Spinal cord (tissue), 10 donors: ENCODE measurements around the gene PRR7. TPM values are rescaled to one million over a fixed set of nuclear protein-coding genes. Genes with fewer than 3 reads are reported as not detected.
A peak's percentile ranks its signal among the peaks of the same experiment; 100 is the strongest.

Source experiments
- DNase-seq, 6 donors: peaks; one replicate each; pipeline versions ENCODE4 v3.0.0 to v3.0.0-alpha.2; 2013 to 2015; ENCODE audit warnings: low spot score in 6 of 6, low read depth in 4 of 6
- H3K27ac ChIP-seq: one replicate; pipeline ENCODE4 v1.5.1; 2013; ENCODE audit warnings: low read depth, low read length, control low read depth
- H3K27me3 ChIP-seq: one replicate; pipeline ENCODE4 v1.6.1; 2013; ENCODE audit warnings: low read length; ENCODE audit not compliant: control insufficient read depth, insufficient read depth
- H3K36me3 ChIP-seq: one replicate; pipeline ENCODE4 v1.6.1; 2013; ENCODE audit warnings: low read length; ENCODE audit not compliant: control insufficient read depth, insufficient read depth
- H3K4me1 ChIP-seq: one replicate; pipeline ENCODE4 v1.6.1; 2013; ENCODE audit warnings: low read length; ENCODE audit not compliant: control insufficient read depth, insufficient read depth
- H3K4me3 ChIP-seq: one replicate; pipeline ENCODE4 v1.5.1; 2013; ENCODE audit warnings: low read depth, low read length, control low read depth
- H3K9me3 ChIP-seq: one replicate; pipeline ENCODE4 v1.6.1; 2013; ENCODE audit warnings: low read length; ENCODE audit not compliant: control insufficient read depth, insufficient read depth
- WGBS: methylation state at CpG from one replicate; pipeline ENCODE4 v1.1.5; 2013; ENCODE audit warnings: missing lambda C conversion rate; ENCODE audit not compliant: insufficient coverage; 5-methylcytosine and 5-hydroxymethylcytosine counted together
- polyA plus RNA-seq, 2 donors: library from polyadenylated mRNA; unstranded; fragments of 120-200 nt; gene quantifications; one replicate each; pipeline ENCODE4 v1.2.1, GENCODE V29; 2013; ENCODE audit not compliant: insufficient read length in 2 of 2
- total RNA-seq, 2 donors: library from RNA; depleted of rRNA in 1 of 2; stranded (reverse); fragments of 120-200 nt in 1 of 2; fragments of >200 nt in 1 of 2; gene quantifications; one replicate each; pipeline versions ENCODE4 v1.2.3 to v1.2.4, GENCODE V29; 2013 to 2014
- donor health status: healthy.

The PRR7 gene
- total and polyA plus RNA-seq, 4 donors, result 4.3 to 31.7 (median 18.5) TPM

DNA sequence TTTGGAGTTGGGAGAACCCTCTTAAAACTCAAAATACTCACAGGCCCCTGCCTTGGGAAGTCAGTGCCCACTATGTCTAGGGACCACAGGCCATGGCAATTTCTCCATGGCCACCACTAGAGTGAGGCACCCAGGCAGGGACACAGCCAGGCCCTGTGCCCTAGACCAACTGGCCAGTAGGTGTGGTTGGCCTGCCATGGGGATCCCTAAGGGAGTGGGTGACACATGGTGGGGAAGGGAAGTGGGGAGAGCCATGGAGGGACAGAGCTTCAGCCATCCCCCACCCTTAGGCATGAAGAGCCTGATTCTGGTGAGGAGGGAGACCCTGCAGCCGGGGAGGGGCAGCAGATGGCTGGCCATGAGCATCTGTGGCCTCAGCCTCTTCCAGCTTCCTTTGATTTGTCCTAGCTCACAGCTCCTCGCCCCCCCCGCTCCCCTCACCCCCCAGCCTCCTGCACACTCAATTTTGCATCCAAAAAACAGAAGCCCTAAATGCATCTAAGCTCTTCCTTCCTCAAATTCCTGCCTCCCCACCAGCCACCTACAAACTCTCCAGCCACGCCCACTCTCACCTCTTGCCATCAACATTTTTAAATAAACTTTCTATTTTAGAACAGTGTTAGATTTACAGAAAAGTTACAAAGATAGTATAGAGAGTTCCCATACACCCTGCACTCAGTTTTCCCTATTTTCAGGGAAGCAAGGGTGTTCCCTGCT, 28.4 kb downstream of the PRR7 start:
- no peak overlapping the region for H3K4me3 ChIP-seq
- H3K27ac ChIP-seq, result no peak overlapping the region
- WGBS, result 10% methylated on average over 1 of the region's 4 CpGs
- no peaks in the 10 kb centered on the region for H3K9me3 ChIP-seq
- no peak for DNase-seq
- H3K36me3 ChIP-seq, result peaks cover 29% of the 10 kb centered on the region
- H3K4me1 ChIP-seq, result peaks cover 54% of the 10 kb centered on the region
- H3K27me3 ChIP-seq, result no peaks in the 10 kb centered on the region

DNA sequence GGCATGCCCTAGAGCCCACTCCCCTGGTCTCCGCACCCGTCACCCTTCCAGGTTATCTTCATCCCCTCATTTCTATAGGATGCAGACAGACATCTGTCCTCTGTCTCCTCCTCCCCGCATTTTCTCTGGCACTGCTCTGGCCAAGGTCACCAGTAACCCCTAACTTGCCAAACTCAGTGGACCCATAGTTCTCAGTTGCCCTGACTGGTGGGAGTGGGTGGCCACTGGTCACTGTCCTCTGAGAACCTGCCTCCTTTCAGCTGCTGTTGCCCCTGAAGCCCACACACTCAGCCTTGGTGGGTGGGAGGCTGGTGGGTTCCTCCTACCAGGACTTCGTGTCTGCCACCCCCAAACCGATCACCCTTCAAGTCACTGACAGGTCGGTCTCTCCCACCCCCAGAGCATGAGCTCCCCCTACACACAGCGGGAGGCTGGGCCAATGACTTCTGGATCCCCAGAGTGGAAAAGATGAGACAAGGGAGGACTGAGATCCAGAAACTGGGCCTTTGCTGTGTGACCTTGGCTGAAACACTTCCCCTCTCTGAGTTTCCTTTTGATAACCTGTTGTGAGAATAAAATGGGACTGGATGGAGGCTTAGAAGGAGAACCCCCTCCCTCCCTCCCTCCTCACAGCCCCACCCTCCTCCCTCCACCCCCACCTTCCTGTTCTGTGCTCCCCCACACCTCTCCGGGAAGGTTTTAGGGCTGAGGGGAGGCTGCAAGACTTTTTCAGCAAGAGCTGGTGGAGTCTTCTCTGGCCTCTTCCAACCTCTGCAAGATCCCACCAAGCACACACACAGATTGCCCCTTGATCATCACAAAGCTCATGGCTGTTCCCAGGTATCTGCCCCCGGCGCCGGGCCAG, 29.2 kb downstream of the PRR7 start:
- 51% methylated on average over 3 of the region's 11 CpGs for WGBS
- H3K4me1 ChIP-seq, result peaks cover 50% of the 10 kb centered on the region

DNA sequence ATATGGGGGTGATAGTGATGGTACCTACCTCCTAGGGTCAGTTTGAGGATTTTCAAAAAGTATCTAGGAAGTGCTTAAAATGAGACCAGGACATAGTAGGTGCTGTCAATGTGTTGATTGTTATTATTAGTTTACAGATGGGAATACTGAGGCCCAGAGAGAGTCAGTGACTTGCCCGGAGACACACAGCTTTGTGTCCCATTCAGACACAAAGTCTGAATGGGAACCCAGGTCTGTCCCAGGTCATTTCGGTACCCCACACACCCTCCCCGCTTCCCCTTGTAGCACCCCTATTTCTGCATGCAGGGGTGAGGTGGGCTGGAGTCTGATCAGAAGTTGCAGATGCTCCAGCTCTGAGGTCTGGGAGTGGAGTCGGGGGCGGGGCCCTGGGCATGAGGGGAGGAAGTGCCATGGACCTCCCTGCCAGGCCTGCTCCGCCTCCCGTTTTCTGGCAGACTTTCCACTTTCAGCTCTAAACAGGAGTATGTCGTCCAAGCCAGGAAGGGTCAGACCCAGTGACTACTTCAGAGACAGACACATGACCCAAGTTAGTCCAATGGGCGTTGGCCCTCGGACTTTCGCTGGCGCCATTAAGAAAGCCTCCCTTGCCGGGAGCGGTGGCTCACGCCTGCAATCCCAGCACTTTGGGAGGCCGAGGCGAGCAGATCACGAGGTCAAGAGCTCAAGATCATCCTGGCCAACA, 30.1 kb downstream of the PRR7 start:
- no peak for DNase-seq
- peaks cover 16% of the 10 kb centered on the region for H3K36me3 ChIP-seq
- H3K9me3 ChIP-seq, result no peaks in the 10 kb centered on the region
- H3K4me3 ChIP-seq, result no peak overlapping the region
- WGBS, result 87% methylated on average over 16 of the region's 18 CpGs
- H3K27me3 ChIP-seq, result no peaks in the 10 kb centered on the region
- H3K4me1 ChIP-seq, result peaks cover 41% of the 10 kb centered on the region
- H3K27ac ChIP-seq, result no peak overlapping the region

More for the DNA sequence above, 29.2 kb downstream of the PRR7 start:
- H3K4me3 ChIP-seq, result no peak overlapping the region
- H3K9me3 ChIP-seq, result no peaks in the 10 kb centered on the region
- H3K36me3 ChIP-seq, result peaks cover 21% of the 10 kb centered on the region
- H3K27me3 ChIP-seq, result no peaks in the 10 kb centered on the region
- DNase-seq, result no peak
- H3K27ac ChIP-seq, result no peak overlapping the region

DNA sequence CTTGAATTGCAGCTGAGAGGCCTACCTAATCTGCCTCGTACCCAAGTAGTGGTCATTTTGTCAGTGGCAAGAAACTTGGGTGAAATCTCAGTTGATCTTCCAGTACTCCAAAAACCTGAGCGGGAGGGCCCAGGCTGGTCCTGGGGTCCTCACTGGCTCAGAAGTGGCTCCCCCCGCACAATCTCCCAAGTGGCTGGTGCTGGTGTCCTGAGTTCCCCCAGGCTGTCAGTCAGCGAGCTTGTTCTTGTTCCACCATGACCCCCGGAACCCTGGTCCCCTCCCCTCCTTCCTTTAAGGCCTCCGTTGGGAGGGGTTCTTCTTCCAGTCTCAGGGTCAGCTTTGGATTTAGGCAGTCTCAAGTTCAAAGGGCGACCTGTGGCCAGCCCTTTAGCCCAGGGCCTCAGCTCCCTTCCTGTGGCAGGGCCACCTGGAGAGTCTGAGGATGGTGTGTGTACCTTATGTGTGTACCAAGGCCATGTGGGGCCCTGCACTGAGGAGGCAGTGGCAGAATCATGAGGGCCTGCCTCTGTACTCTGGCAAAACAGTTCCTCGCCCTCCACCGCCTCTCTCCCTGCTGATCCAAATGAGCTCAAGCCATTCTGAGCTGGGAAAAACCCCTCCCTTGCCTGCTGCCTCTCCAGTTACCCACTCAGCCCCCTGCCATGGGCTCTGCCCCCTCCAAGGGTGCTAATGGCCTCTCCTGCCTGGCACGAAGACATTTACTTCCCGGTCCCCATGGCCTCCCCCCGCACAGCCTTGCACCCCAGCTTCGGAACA, 31.3 kb downstream of the PRR7 start:
- H3K36me3 ChIP-seq, result peaks cover 14% of the 10 kb centered on the region
- peaks cover 31% of the 10 kb centered on the region for H3K4me1 ChIP-seq
- H3K4me3 ChIP-seq, result no peak overlapping the region
- DNase-seq, result no peak
- WGBS, result 86% methylated on average over 10 of the region's 13 CpGs
- no peaks in the 10 kb centered on the region for H3K27me3 ChIP-seq
- H3K9me3 ChIP-seq, result no peaks in the 10 kb centered on the region
- H3K27ac ChIP-seq, result no peak overlapping the region

DNA sequence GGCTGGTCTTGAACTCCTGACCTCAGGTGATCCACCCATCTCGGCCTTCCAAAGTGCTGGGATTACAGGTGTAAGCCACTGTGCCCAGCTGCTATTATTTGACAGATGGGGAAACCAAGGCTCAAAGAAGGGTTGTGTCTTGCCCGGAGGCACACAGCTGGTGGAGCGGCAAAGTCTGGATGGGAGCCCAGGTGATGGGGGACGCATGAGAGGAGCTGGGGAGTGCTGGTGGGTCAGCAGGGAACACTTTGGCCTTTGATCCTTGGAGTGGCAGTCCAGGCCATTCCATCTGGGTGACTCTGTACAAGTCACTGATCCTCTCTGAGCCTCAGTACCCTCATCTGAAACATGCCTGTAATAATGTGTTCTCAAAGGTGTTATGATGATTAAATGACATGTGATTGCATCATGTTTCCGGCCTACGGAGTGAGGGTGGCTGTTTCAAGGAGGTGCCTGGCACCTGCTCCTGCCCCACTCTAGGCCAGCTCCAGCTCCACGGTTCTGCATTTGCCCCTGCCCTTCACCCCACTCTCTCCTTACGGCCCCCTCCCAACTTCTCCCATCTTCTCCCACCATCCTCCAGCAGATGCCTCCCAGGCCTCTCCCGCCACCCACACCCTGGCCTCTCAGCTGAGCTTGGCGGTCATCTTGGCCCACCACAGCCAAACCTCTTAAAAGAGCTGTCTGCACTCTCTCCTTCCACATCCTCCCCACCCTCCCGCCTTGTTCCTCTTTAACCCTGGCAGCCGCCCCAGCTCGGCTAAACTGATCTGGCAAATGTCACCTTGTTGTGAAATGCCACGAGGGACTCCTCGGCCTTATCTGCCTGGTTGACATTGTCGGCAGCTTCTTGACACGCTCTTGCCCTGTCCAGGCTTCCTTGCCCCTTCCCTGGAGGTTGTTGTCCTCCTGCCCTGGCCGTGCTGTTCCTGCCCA, 32.4 kb downstream of the PRR7 start:
- DNase-seq, result no peak
- Histone ChIP-seq H3K27ac (peak overlapping the region; percentile 71), H3K4me3 (no peak overlapping the region), H3K27me3 (no peaks in the 10 kb centered on the region), H3K36me3 (peaks cover 25% of the 10 kb centered on the region), H3K9me3 (no peaks in the 10 kb centered on the region), H3K4me1 (peaks cover 29% of the 10 kb centered on the region)
- WGBS, result 55% methylated on average over 16 of the region's 18 CpGs

DNA sequence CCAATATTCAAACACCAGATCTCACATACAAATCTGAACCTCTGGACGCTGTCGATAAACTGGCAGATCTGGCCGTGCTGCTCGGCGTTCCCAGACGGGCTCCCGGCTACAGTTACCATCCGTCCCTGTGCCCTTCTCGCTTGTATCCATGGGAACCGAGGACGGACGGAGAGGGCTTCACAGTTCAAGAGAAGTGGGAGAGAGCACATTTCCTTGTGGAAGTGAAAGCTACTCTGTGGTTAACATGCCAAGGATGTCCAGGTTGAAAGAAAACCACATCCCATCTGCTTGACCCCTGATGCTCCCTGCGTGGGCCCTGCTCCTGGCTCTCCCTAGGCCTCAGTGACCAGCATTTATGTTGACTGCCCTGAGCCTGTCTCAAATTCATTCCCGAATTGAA, 33.2 kb downstream of the PRR7 start:
- 20% methylated on average over 14 of the region's 14 CpGs for WGBS
- Histone ChIP-seq H3K9me3 (no peaks in the 10 kb centered on the region), H3K27ac (no peak overlapping the region), H3K36me3 (peaks cover 33% of the 10 kb centered on the region), H3K4me3 (no peak overlapping the region), H3K4me1 (peaks cover 24% of the 10 kb centered on the region), H3K27me3 (no peaks in the 10 kb centered on the region)
- peak in 2 of 6 donors; percentile 42 to 53 for DNase-seq

DNA sequence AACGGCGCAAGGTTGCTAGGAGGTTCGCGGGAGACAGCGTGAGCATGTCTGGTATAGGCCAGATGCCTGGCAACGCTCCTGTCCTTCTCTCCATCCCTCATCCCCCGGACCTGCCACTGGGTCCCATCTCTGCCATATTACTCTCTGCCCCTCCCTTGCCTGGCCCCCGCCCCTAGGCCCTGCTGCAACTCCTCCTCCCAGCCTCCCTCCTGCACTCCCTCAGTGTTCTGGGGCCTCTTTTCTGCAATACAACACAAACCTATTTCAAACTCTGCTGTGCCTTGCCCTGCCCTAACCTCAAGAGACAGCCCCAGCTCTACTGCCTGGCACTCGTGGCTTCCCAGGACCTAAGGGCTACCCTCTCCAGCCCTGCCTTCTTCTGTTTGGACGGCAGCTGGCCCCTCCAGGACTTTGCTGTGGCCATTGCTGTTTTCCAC, 35.8 kb downstream of the PRR7 start:
- Histone ChIP-seq H3K27me3 (no peaks in the 10 kb centered on the region), H3K4me1 (peaks cover 24% of the 10 kb centered on the region), H3K27ac (no peak overlapping the region), H3K9me3 (no peaks in the 10 kb centered on the region), H3K36me3 (peaks cover 46% of the 10 kb centered on the region), H3K4me3 (no peak overlapping the region)
- 85% methylated on average over 10 of the region's 10 CpGs for WGBS
- no peak for DNase-seq

DNA sequence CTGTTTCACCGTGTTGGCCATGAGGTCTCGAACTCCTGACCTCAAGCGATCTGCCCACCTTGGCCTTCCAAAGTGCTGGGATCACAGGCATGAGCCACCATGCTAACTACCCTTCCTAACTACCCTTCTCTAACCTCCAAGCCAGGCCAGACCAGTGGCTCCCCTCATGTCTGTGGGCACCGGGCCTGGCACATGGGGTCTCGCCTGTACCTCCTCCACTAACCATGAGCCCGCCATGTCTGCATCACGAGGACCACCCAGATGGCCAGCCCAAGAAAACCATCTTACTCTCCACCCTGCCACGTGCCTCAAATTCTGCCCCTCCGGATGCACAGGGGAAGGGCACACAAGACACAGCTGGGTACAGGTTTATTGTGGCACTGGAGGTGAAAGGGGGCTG, 36.4 kb downstream of the PRR7 start:
- H3K27me3 ChIP-seq, result no peaks in the 10 kb centered on the region
- H3K27ac ChIP-seq, result no peak overlapping the region
- peaks cover 52% of the 10 kb centered on the region for H3K36me3 ChIP-seq
- no peaks in the 10 kb centered on the region for H3K9me3 ChIP-seq
- H3K4me1 ChIP-seq, result peaks cover 21% of the 10 kb centered on the region
- WGBS, result 95% methylated on average over 5 of the region's 9 CpGs
- DNase-seq, result no peak
- no peak overlapping the region for H3K4me3 ChIP-seq
